ENCODE results near the gene FRMD7.

FRMD7 gene

DNA sequence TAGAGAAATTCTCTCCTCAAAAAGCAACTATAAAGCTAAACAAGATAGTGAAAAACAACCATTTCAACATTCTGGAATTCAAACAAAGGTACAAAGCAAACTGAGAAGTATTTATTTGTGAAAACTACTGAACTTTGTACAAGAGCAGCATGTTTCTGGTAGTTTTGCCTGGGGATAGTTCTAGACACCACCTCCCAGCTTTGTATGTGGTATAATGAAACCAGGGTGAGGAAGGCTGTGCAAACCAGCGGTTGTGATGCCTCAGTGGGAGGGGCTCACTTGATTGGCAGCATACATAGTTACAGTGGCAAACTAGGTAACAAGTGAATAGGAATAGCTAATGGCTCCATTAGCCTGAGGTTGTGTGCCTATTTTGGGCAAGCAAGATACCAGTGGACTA lies 18.6 kb upstream of the FRMD7 start (continued):
- TF ChIP-seq, protein P1, sequence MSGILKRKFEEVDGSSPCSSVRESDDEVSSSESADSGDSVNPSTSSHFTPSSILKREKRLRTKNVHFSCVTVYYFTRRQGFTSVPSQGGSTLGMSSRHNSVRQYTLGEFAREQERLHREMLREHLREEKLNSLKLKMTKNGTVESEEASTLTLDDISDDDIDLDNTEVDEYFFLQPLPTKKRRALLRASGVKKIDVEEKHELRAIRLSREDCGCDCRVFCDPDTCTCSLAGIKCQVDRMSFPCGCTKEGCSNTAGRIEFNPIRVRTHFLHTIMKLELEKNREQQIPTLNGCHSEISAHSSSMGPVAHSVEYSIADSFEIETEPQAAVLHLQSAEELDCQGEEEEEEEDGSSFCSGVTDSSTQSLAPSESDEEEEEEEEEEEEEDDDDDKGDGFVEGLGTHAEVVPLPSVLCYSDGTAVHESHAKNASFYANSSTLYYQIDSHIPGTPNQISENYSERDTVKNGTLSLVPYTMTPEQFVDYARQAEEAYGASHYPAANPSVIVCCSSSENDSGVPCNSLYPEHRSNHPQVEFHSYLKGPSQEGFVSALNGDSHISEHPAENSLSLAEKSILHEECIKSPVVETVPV (CRISPR knock-in tag; IDR thresholded peaks at IDR 0.05), result no peak
- TF ChIP-seq ZNF70 (CRISPR knock-in tag; IDR thresholded peaks at IDR 0.05), result no peak
- TF ChIP-seq, protein P2, sequence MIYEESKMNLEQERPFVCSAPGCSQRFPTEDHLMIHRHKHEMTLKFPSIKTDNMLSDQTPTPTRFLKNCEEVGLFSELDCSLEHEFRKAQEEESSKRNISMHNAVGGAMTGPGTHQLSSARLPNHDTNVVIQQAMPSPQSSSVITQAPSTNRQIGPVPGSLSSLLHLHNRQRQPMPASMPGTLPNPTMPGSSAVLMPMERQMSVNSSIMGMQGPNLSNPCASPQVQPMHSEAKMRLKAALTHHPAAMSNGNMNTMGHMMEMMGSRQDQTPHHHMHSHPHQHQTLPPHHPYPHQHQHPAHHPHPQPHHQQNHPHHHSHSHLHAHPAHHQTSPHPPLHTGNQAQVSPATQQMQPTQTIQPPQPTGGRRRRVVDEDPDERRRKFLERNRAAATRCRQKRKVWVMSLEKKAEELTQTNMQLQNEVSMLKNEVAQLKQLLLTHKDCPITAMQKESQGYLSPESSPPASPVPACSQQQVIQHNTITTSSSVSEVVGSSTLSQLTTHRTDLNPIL (CRISPR knock-in tag; IDR thresholded peaks at IDR 0.05; ENCODE audit: low read depth), result no peak

DNA sequence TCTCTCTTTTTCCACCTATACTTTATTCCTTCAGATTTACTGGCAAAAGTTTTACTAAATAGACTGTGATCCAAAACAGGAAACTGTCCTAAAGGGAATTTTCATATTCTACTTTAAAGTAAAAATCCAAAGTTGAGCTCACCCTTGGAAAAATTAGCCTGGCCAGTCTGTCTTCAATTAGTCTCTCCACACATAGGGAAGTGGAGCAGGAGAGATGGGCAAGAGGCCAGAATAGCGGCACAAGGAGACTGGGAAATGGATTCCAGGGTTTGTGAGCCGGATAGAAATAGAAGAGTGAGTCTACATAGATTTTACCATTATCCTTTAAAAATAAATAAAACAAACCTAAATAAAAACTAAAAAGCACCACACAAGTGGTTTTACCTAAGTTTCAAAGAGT lies 16.2 kb upstream of the FRMD7 start:
- no peak for ATAC-seq
- TF ChIP-seq TCF4 (CRISPR knock-in tag; IDR thresholded peaks at IDR 0.05; ENCODE audit: borderline replicate concordance) (no peak), ZFP3 (CRISPR knock-in tag; IDR thresholded peaks at IDR 0.05) (no peak), BACH2 (CRISPR knock-in tag; IDR thresholded peaks at IDR 0.05; ENCODE audit: borderline replicate concordance) (no peak), OSR1 (CRISPR knock-in tag; IDR thresholded peaks at IDR 0.05) (no peak), ZC3H10 (CRISPR knock-in tag; IDR thresholded peaks at IDR 0.05) (no peak), ZNF70 (CRISPR knock-in tag; IDR thresholded peaks at IDR 0.05) (no peak), POU6F1 (CRISPR knock-in tag; IDR thresholded peaks at IDR 0.05; ENCODE audit: borderline replicate concordance, low read depth) (no peak), PPARA (CRISPR knock-in tag; IDR thresholded peaks at IDR 0.05; ENCODE audit: borderline replicate concordance) (no peak), SNAI2 (CRISPR knock-in tag; IDR thresholded peaks at IDR 0.05) (no peak), ARNTL (CRISPR knock-in tag; IDR thresholded peaks at IDR 0.05; ENCODE audit: borderline replicate concordance, low read depth) (no peak)
- TF ChIP-seq, protein P1 (CRISPR knock-in tag; IDR thresholded peaks at IDR 0.05), result no peak
- TF ChIP-seq, protein P2 (CRISPR knock-in tag; IDR thresholded peaks at IDR 0.05; ENCODE audit: low read depth), result no peak
- TF ChIP-seq, protein P3, sequence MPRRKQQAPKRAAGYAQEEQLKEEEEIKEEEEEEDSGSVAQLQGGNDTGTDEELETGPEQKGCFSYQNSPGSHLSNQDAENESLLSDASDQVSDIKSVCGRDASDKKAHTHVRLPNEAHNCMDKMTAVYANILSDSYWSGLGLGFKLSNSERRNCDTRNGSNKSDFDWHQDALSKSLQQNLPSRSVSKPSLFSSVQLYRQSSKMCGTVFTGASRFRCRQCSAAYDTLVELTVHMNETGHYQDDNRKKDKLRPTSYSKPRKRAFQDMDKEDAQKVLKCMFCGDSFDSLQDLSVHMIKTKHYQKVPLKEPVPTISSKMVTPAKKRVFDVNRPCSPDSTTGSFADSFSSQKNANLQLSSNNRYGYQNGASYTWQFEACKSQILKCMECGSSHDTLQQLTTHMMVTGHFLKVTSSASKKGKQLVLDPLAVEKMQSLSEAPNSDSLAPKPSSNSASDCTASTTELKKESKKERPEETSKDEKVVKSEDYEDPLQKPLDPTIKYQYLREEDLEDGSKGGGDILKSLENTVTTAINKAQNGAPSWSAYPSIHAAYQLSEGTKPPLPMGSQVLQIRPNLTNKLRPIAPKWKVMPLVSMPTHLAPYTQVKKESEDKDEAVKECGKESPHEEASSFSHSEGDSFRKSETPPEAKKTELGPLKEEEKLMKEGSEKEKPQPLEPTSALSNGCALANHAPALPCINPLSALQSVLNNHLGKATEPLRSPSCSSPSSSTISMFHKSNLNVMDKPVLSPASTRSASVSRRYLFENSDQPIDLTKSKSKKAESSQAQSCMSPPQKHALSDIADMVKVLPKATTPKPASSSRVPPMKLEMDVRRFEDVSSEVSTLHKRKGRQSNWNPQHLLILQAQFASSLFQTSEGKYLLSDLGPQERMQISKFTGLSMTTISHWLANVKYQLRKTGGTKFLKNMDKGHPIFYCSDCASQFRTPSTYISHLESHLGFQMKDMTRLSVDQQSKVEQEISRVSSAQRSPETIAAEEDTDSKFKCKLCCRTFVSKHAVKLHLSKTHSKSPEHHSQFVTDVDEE (CRISPR knock-in tag; IDR thresholded peaks at IDR 0.05), result no peak

GRCh38 chrX:132125906-132126305 lies 1.9 kb downstream of the FRMD7 start:
- no peak for TF ChIP-seq ARNTL (CRISPR knock-in tag; IDR thresholded peaks at IDR 0.05; ENCODE audit: borderline replicate concordance, low read depth)
- no peak for TF ChIP-seq OSR1 (CRISPR knock-in tag; IDR thresholded peaks at IDR 0.05)
- no peak for TF ChIP-seq ZNF70 (CRISPR knock-in tag; IDR thresholded peaks at IDR 0.05)
- no peak for TF ChIP-seq RARB (CRISPR knock-in tag; IDR thresholded peaks at IDR 0.05)
- TF ChIP-seq GLIS3 (CRISPR knock-in tag; IDR thresholded peaks at IDR 0.05), result no peak
- TF ChIP-seq ZNF8 (CRISPR knock-in tag; IDR thresholded peaks at IDR 0.05), result no peak
- no peak for TF ChIP-seq PPARA (CRISPR knock-in tag; IDR thresholded peaks at IDR 0.05; ENCODE audit: borderline replicate concordance)
- TF ChIP-seq ZFP3 (CRISPR knock-in tag; IDR thresholded peaks at IDR 0.05), result no peak
- no peak for TF ChIP-seq SNAI2 (CRISPR knock-in tag; IDR thresholded peaks at IDR 0.05)
- no peak for ATAC-seq

GRCh38 chrX:132120913-132121312 lies 6.9 kb downstream of the FRMD7 start:
- ATAC-seq, result no peak
- TF ChIP-seq ISL1 (CRISPR knock-in tag; IDR thresholded peaks at IDR 0.05) (no peak), ZC3H10 (CRISPR knock-in tag; IDR thresholded peaks at IDR 0.05) (no peak), POU6F1 (CRISPR knock-in tag; IDR thresholded peaks at IDR 0.05; ENCODE audit: borderline replicate concordance, low read depth) (no peak), ZNF70 (CRISPR knock-in tag; IDR thresholded peaks at IDR 0.05) (no peak), ZNF8 (CRISPR knock-in tag; IDR thresholded peaks at IDR 0.05) (no peak), RARB (CRISPR knock-in tag; IDR thresholded peaks at IDR 0.05) (no peak), TCF4 (CRISPR knock-in tag; IDR thresholded peaks at IDR 0.05; ENCODE audit: borderline replicate concordance) (no peak)
- TF ChIP-seq, protein P1 (CRISPR knock-in tag; IDR thresholded peaks at IDR 0.05), result no peak
- TF ChIP-seq, protein P3 (CRISPR knock-in tag; IDR thresholded peaks at IDR 0.05), result no peak
